HCT116 (cell line): ENCODE data around the gene FRY. TPM values are rescaled to one million over a fixed set of nuclear protein-coding genes. Genes with fewer than 3 reads are reported as not detected.

Experiments used
- ATAC-seq: fragments of 200-7000 bp; cut with Tn5 transposase; 2 replicates; pipeline ENCODE4 v1.9.1; 2020; ENCODE audit warnings: mild to moderate bottlenecking, moderate library complexity
- BruUV-seq: library from RNA; stranded (reverse); fragments of 400-500 nt; replicated peaks from 2 replicates; lab custom pipeline; 2021; lab: Mats Ljungman, UMichigan
- CTCF ChIA-PET: fragments of 300-600 bp; sonication (Branson Sonifier 250); formaldehyde crosslinking; loops from one replicate; lab custom pipeline; 2021; ENCODE audit warnings: antibody characterized with exemption; lab: Charles Lee
- POLR2A ChIA-PET: fragments of 300-600, 350-600 bp; sonication (Branson Sonifier 250); formaldehyde crosslinking; loops from one replicate; lab custom pipeline; 2021; ENCODE audit warnings: antibody characterized with exemption; lab: Charles Lee
- RAD21 ChIA-PET, 2 experiments: fragments of 300-600 bp; sonication (Branson Sonifier 250); formaldehyde crosslinking; loops; one replicate each; lab custom pipeline; 2023; ENCODE audit warnings: low total read pairs in 2 of 2; ENCODE audit not compliant: uncharacterized antibody in 2 of 2, unreplicated experiment in 2 of 2, low non-redundant PET in 1 of 2; lab: Charles Lee
- DNase-seq: peaks from one replicate; pipeline ENCODE4 v3.0.0-alpha.2; 2010; ENCODE audit warnings: low read depth, low spot score
- H2AFZ ChIP-seq: fragments of 200-600 bp; shearing (Covaris generic), sonication (generic); 2 replicates; pipeline ENCODE4 v1.6.1; 2017; ENCODE audit warnings: low read depth, mixed run types, mixed read lengths, antibody characterized with exemption, low read length; ENCODE audit not compliant: poor library complexity, severe bottlenecking
- H3K27ac ChIP-seq: 2 replicates; pipeline ENCODE4 v1.5.1; 2012; ENCODE audit warnings: low read depth, low read length
- H3K27me3 ChIP-seq: fragments of 200-600 bp; sonication (generic); 2 replicates; pipeline ENCODE4 v1.6.1; 2016; ENCODE audit warnings: mixed run types, low read length, mixed read lengths; ENCODE audit not compliant: insufficient read depth
- H3K36me3 ChIP-seq, 2 experiments: fragments of 200-500 bp in 1 of 2; fragments of 200-600 bp in 1 of 2; sonication (Bioruptor generic) in 1 of 2; sonication (generic) in 1 of 2; 2 replicates each; pipeline versions ENCODE4 v1.5.1 to v1.6.1; 2014 to 2016; ENCODE audit warnings: low read length in 2 of 2, inconsistent platforms in 1 of 2, mixed read lengths in 1 of 2, mixed run types in 1 of 2; ENCODE audit not compliant: insufficient read depth in 2 of 2, control insufficient read depth in 1 of 2
- H3K4me1 ChIP-seq, 2 experiments: fragments of 200-600 bp in 1 of 2; sonication (generic) in 1 of 2; 2 replicates each; pipeline versions ENCODE4 v1.5.1 to v1.6.1; 2012 to 2017; ENCODE audit warnings: low read length in 2 of 2, inconsistent platforms in 1 of 2, mild to moderate bottlenecking in 1 of 2, mixed read lengths in 1 of 2, mixed run types in 1 of 2, moderate library complexity in 1 of 2; ENCODE audit not compliant: insufficient read depth in 2 of 2, control insufficient read depth in 1 of 2
- H3K4me2 ChIP-seq: fragments of 200-600 bp; sonication (generic); 2 replicates; pipeline ENCODE4 v1.6.1; 2017; ENCODE audit warnings: mixed run types, low read length, mixed read lengths
- H3K4me3 ChIP-seq, 2 experiments: fragments of 200-600 bp in 1 of 2; sonication (generic) in 1 of 2; replicated peaks in 1 of 2; 2 replicates each; pipeline ENCODE4 v1.5.1; 2011 to 2016; ENCODE audit warnings: low read length in 2 of 2, control low read depth in 1 of 2, low read depth in 1 of 2, mild to moderate bottlenecking in 1 of 2, mixed read lengths in 1 of 2, mixed run types in 1 of 2
- H3K79me2 ChIP-seq: fragments of 200-600 bp; sonication (generic); 2 replicates; pipeline ENCODE4 v1.6.1; 2017; ENCODE audit warnings: mild to moderate bottlenecking, mixed run types, low read length, moderate library complexity, mixed read lengths; ENCODE audit not compliant: insufficient read depth
- H3K9ac ChIP-seq: fragments of 200-600 bp; sonication (generic); 2 replicates; pipeline ENCODE4 v1.6.1; 2016; ENCODE audit warnings: low read length, mixed read lengths
- H3K9me2 ChIP-seq: fragments of 200-600 bp; sonication (generic), shearing (Covaris generic); 2 replicates; pipeline ENCODE4 v1.6.1; 2017; ENCODE audit warnings: mixed run types, mild to moderate bottlenecking, moderate library complexity; ENCODE audit not compliant: insufficient read depth
- H3K9me3 ChIP-seq, 2 experiments: fragments of 200-500 bp in 1 of 2; fragments of 200-600 bp in 1 of 2; sonication (Bioruptor generic) in 1 of 2; sonication (generic) in 1 of 2; 2 replicates each; pipeline ENCODE4 v1.6.1; 2014 to 2017; ENCODE audit warnings: low read length in 2 of 2, mixed read lengths in 2 of 2, inconsistent platforms in 1 of 2, low read depth in 1 of 2, mild to moderate bottlenecking in 1 of 2, mixed run types in 1 of 2, moderate library complexity in 1 of 2; ENCODE audit not compliant: control insufficient read depth in 1 of 2, insufficient read depth in 1 of 2
- H4K20me1 ChIP-seq: fragments of 200-600 bp; sonication (generic), shearing (Covaris generic); 2 replicates; pipeline ENCODE4 v1.6.1; 2017; ENCODE audit warnings: mixed run types, mild to moderate bottlenecking, moderate library complexity; ENCODE audit not compliant: insufficient read depth
- RAD21 ChIP-seq: IDR thresholded peaks from 2 replicates; pipeline ENCODE4 v1.6.1; 2012; ENCODE audit warnings: low read depth, mild to moderate bottlenecking
- YY1 ChIP-seq: IDR thresholded peaks from 2 replicates; pipeline ENCODE4 v1.6.1; 2011; ENCODE audit warnings: low read length, low read depth, moderate library complexity, mild to moderate bottlenecking; ENCODE audit not compliant: insufficient replicate concordance; ENCODE audit errors: extremely low read depth
- intact Hi-C: fragments of 100-400 bp; cut with micrococcal nuclease; formaldehyde crosslinking; loops from 2 replicates; pipeline ENCODE4 v1.10.0; 2022
- total RNA-seq: library from RNA; stranded (reverse); gene quantifications from one replicate; pipeline ENCODE4 v1.2.1, GENCODE V29; 2021; ENCODE audit not compliant: unreplicated experiment
- TF ChIP-seq, protein P1 (sequence below): IDR thresholded peaks from 2 replicates; pipeline ENCODE4 v1.6.1; 2012
- TF ChIP-seq, protein P2 (sequence below): IDR thresholded peaks from 2 replicates; pipeline ENCODE4 v1.6.1; 2012; ENCODE audit warnings: low read depth
- TF ChIP-seq, protein P3 (sequence below), 3 experiments: fragments of 200-600 bp in 1 of 3; sonication (generic) in 1 of 3; IDR thresholded peaks in 2 of 3; conservative IDR thresholded peaks in 1 of 3; 2 replicates each; pipeline ENCODE4 v1.5.1; 2012 to 2017; ENCODE audit warnings: low read depth in 2 of 3, low read length in 2 of 3, antibody characterized with exemption in 1 of 3, borderline replicate concordance in 1 of 3, control low read depth in 1 of 3, mild to moderate bottlenecking in 1 of 3, mixed read lengths in 1 of 3, mixed run types in 1 of 3, moderate library complexity in 1 of 3; ENCODE audit not compliant: insufficient read depth in 1 of 3

The FRY gene
- total RNA-seq, 1 experiment from 2014 or later, result 1.4 TPM

DNA sequence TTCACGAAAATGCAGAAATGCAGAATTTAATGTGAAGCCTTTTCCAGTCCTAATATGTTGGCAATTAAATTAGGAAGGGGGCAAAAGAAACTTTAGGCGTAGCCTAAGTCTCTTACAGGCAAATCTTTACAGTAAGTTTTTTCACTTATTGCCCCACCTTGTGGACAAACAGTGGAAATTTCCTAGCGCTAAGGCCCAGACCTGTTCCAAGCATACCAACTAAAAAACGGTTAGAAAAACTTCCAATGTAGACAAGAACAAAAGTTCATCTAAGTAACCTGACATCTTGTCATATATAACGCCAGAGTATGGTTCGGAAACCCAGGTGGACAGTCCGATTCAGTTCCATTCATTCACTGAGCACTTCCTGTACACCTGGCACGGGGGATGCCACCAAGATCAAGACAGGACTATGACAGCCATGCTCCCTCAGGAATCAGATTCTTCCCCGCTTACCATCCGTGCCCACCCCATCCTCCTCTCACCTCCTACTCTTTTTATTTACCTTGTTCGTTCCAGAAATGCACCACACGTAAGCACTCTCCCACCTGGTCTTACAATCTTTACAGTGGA, 278.6 kb downstream of the FRY start:
- Histone ChIP-seq H3K79me2 (no peaks in the 10 kb centered on the region), H3K9me2 (no peaks in the 10 kb centered on the region), H3K9me3 (no peaks in the 10 kb centered on the region), H3K9ac (no peak overlapping the region), H3K27me3 (no peaks in the 10 kb centered on the region), H3K4me3 (no peak overlapping the region), H3K4me1 (peaks cover 4 to 12% of the 10 kb centered on the region in 2 experiments; a peak in 3 of 4 replicates), H3K27ac (no peak overlapping the region), H3K4me2 (peak overlapping the region; percentile 44), H4K20me1 (no peaks in the 10 kb centered on the region), H3K36me3 (no peaks in the 10 kb centered on the region), H2AFZ (peak overlapping the region; percentile 67)
- POLR2A ChIA-PET, result no interaction called here
- BruUV-seq, result no TSS peak
- DNase-seq (peak; percentile 54), ATAC-seq (peak; percentile 88)
- intact Hi-C loops, result loop anchor here (1.0 kb wide), 4 partner anchors 42 to 400 kb away; no protein-coding TSS in a partner anchor
- RAD21 ChIA-PET, result no interaction called here
- CTCF ChIA-PET, result interaction anchor here (2.6 kb wide), 1 partner anchor 400 kb away, joined by 10 read pairs; no protein-coding TSS in a partner anchor
- TF ChIP-seq YY1 (no peak), RAD21 (peak; percentile 61)
- TF ChIP-seq, protein P1, sequence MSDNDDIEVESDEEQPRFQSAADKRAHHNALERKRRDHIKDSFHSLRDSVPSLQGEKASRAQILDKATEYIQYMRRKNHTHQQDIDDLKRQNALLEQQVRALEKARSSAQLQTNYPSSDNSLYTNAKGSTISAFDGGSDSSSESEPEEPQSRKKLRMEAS, result no peak
- TF ChIP-seq, protein P2, sequence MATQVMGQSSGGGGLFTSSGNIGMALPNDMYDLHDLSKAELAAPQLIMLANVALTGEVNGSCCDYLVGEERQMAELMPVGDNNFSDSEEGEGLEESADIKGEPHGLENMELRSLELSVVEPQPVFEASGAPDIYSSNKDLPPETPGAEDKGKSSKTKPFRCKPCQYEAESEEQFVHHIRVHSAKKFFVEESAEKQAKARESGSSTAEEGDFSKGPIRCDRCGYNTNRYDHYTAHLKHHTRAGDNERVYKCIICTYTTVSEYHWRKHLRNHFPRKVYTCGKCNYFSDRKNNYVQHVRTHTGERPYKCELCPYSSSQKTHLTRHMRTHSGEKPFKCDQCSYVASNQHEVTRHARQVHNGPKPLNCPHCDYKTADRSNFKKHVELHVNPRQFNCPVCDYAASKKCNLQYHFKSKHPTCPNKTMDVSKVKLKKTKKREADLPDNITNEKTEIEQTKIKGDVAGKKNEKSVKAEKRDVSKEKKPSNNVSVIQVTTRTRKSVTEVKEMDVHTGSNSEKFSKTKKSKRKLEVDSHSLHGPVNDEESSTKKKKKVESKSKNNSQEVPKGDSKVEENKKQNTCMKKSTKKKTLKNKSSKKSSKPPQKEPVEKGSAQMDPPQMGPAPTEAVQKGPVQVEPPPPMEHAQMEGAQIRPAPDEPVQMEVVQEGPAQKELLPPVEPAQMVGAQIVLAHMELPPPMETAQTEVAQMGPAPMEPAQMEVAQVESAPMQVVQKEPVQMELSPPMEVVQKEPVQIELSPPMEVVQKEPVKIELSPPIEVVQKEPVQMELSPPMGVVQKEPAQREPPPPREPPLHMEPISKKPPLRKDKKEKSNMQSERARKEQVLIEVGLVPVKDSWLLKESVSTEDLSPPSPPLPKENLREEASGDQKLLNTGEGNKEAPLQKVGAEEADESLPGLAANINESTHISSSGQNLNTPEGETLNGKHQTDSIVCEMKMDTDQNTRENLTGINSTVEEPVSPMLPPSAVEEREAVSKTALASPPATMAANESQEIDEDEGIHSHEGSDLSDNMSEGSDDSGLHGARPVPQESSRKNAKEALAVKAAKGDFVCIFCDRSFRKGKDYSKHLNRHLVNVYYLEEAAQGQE, result no peak
- TF ChIP-seq, protein P3, sequence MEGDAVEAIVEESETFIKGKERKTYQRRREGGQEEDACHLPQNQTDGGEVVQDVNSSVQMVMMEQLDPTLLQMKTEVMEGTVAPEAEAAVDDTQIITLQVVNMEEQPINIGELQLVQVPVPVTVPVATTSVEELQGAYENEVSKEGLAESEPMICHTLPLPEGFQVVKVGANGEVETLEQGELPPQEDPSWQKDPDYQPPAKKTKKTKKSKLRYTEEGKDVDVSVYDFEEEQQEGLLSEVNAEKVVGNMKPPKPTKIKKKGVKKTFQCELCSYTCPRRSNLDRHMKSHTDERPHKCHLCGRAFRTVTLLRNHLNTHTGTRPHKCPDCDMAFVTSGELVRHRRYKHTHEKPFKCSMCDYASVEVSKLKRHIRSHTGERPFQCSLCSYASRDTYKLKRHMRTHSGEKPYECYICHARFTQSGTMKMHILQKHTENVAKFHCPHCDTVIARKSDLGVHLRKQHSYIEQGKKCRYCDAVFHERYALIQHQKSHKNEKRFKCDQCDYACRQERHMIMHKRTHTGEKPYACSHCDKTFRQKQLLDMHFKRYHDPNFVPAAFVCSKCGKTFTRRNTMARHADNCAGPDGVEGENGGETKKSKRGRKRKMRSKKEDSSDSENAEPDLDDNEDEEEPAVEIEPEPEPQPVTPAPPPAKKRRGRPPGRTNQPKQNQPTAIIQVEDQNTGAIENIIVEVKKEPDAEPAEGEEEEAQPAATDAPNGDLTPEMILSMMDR (IDR thresholded peaks at IDR 0.05 in 2 of 3, conservative IDR thresholded peaks at IDR 0.05 in 1 of 3; ENCODE audit: borderline replicate concordance in 1 of 3, insufficient read depth in 1 of 3, low read depth in 2 of 3, low read length in 2 of 3), result peak; percentile 56 to 75 (median 63)
